Panc1 (cell line): Measurements from ENCODE around the gene ROBO2. TPM values are rescaled to one million over a fixed set of nuclear protein-coding genes. Genes with fewer than 3 reads are reported as not detected.

ENCODE experiments used
- ATAC-seq: fragments of 200-7000 bp; cut with Tn5 transposase; 2 replicates; pipeline ENCODE4 v1.9.1; 2020; ENCODE audit warnings: mild to moderate bottlenecking, moderate library complexity
- BruUV-seq: library from RNA; stranded (reverse); fragments of 400-500 nt; replicated peaks from 2 replicates; lab custom pipeline; 2021; lab: Mats Ljungman, UMichigan
- CTCF ChIA-PET: fragments of 300-600 bp; sonication (Branson Sonifier 250); formaldehyde crosslinking; loops from one replicate; lab custom pipeline; 2022; ENCODE audit warnings: antibody characterized with exemption; lab: Charles Lee
- POLR2A ChIA-PET: fragments of 300-600 bp; sonication (Branson Sonifier 250); formaldehyde crosslinking; loops from one replicate; lab custom pipeline; 2022; ENCODE audit warnings: antibody characterized with exemption; lab: Charles Lee
- DNase-seq: peaks from one replicate; pipeline ENCODE4 v3.0.0-alpha.2; 2010; ENCODE audit warnings: low read depth, low spot score
- H3K27ac ChIP-seq: 2 replicates; pipeline ENCODE4 v1.5.1; 2011; ENCODE audit warnings: mild to moderate bottlenecking, low read length, inconsistent platforms
- H3K27me3 ChIP-seq: fragments of 200-500 bp; sonication (Bioruptor generic); 2 replicates; pipeline ENCODE4 v1.6.0; 2014; ENCODE audit warnings: low read length, inconsistent platforms; ENCODE audit not compliant: control insufficient read depth, insufficient read depth
- H3K36me3 ChIP-seq: fragments of 200-500 bp; sonication (Bioruptor generic); 2 replicates; pipeline ENCODE4 v1.5.1; 2014; ENCODE audit warnings: inconsistent platforms, mild to moderate bottlenecking, low read length, moderate library complexity; ENCODE audit not compliant: control insufficient read depth, insufficient read depth
- H3K4me1 ChIP-seq: 2 replicates; pipeline ENCODE4 v1.5.1; 2011; ENCODE audit warnings: inconsistent platforms, mild to moderate bottlenecking, low read length, moderate library complexity; ENCODE audit not compliant: control insufficient read depth, insufficient read depth
- H3K4me3 ChIP-seq, 2 experiments: 2 replicates each; pipeline ENCODE4 v1.5.1; 2011 to 2012; ENCODE audit warnings: low read depth in 2 of 2, low read length in 2 of 2, mild to moderate bottlenecking in 2 of 2, inconsistent platforms in 1 of 2, moderate library complexity in 1 of 2
- H3K9me3 ChIP-seq: fragments of 200-500 bp; sonication (Bioruptor generic); 2 replicates; pipeline ENCODE4 v1.5.1; 2014; ENCODE audit warnings: low read depth, mild to moderate bottlenecking, inconsistent platforms, low read length, moderate library complexity; ENCODE audit not compliant: control insufficient read depth, insufficient read depth
- POLR2AphosphoS5 ChIP-seq: IDR thresholded peaks from 2 replicates; pipeline ENCODE4 v1.6.1; 2012; ENCODE audit warnings: mild to moderate bottlenecking, low read depth, low read length, moderate library complexity
- REST ChIP-seq, 2 experiments: IDR thresholded peaks; 2 replicates each; pipeline ENCODE4 v1.6.1; 2011 to 2012; ENCODE audit warnings: low read depth in 2 of 2, control low read depth in 1 of 2, low read length in 1 of 2, mild to moderate bottlenecking in 1 of 2, moderate library complexity in 1 of 2; ENCODE audit not compliant: insufficient read depth in 1 of 2
- SIN3A ChIP-seq: IDR thresholded peaks from 2 replicates; pipeline ENCODE4 v1.6.1; 2012; ENCODE audit warnings: low read depth, mild to moderate bottlenecking, low read length, moderate library complexity, borderline replicate concordance; ENCODE audit not compliant: insufficient read depth
- TCF7L2 ChIP-seq: IDR thresholded peaks from 2 replicates; pipeline ENCODE4 v1.6.1; 2011; ENCODE audit warnings: mild to moderate bottlenecking, low read depth, low read length, inconsistent platforms
- in situ Hi-C: cut with HindIII; loops from 2 replicates; pipeline ENCODE4 v1.10.0; 2016; ENCODE audit warnings: low sequenced_read_pairs, low pct_unique_long_range_greater_than_20kb
- intact Hi-C: fragments of 100-400 bp; cut with micrococcal nuclease; formaldehyde crosslinking; loops from one replicate; pipeline ENCODE4 v1.10.0; 2022; ENCODE audit not compliant: unreplicated experiment
- total RNA-seq: library from RNA; stranded (reverse); gene quantifications from one replicate; pipeline ENCODE4 v1.2.1, GENCODE V29; 2021; ENCODE audit not compliant: unreplicated experiment
- TF ChIP-seq, protein P1 (sequence below): fragments of 450-650 bp; IDR thresholded peaks from 2 replicates; pipeline ENCODE4 v1.5.1; 2017; ENCODE audit warnings: mild to moderate bottlenecking

ROBO2 gene
- total RNA-seq, 1 experiment from 2014 or later = 1.3 TPM

GRCh38 chr3:77147836-77148578 lies 108.1 kb downstream of the ROBO2 start:
- Histone ChIP-seq H3K27me3 (no peaks in the 10 kb centered on the region), H3K9me3 (no peaks in the 10 kb centered on the region), H3K4me3 (no peak overlapping the region), H3K27ac (no peak overlapping the region), H3K4me1 (no peaks in the 10 kb centered on the region), H3K36me3 (no peaks in the 10 kb centered on the region)
- BruUV-seq = no TSS peak
- TF ChIP-seq TCF7L2 (no peak), SIN3A (no peak), POLR2AphosphoS5 (no peak), REST (IDR thresholded peaks at IDR 0.05; ENCODE audit: insufficient read depth in 1 of 2, low read depth in 2 of 2, low read length in 1 of 2) (no peak)
- TF ChIP-seq, protein P1, sequence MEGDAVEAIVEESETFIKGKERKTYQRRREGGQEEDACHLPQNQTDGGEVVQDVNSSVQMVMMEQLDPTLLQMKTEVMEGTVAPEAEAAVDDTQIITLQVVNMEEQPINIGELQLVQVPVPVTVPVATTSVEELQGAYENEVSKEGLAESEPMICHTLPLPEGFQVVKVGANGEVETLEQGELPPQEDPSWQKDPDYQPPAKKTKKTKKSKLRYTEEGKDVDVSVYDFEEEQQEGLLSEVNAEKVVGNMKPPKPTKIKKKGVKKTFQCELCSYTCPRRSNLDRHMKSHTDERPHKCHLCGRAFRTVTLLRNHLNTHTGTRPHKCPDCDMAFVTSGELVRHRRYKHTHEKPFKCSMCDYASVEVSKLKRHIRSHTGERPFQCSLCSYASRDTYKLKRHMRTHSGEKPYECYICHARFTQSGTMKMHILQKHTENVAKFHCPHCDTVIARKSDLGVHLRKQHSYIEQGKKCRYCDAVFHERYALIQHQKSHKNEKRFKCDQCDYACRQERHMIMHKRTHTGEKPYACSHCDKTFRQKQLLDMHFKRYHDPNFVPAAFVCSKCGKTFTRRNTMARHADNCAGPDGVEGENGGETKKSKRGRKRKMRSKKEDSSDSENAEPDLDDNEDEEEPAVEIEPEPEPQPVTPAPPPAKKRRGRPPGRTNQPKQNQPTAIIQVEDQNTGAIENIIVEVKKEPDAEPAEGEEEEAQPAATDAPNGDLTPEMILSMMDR = no peak
- ChIA-PET CTCF (no interaction called here), POLR2A (no interaction called here)
- ATAC-seq (no peak), DNase-seq (no peak)
- intact Hi-C loops (no loop called here), in situ Hi-C loops (no loop called here)

DNA sequence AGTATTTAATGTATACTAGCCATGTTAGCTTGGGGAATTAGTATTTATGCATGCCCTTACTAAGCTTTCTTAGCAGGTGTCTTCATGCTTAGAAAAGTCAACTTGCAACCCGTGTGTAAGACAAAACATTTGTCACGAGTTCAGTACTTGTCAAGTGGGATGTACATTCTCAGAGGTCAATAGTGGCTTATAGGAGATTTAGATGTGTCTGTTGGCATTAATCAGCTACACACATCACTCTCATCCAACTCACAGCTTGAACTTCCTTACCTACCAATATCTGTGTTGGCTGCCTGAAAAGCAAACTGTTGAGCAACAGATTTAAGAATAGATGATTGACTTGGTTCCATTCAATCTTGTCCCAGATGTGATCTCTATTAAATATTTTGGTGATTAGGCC lies 109.5 kb downstream of the ROBO2 start:
- H3K9me3 ChIP-seq = no peaks in the 10 kb centered on the region
- ATAC-seq = no peak
- DNase-seq = no peak
- no peak for TF ChIP-seq SIN3A
- TF ChIP-seq, protein P1 = no peak
- no peak for TF ChIP-seq REST (IDR thresholded peaks at IDR 0.05; ENCODE audit: insufficient read depth in 1 of 2, low read depth in 2 of 2, low read length in 1 of 2)
- TF ChIP-seq POLR2AphosphoS5 = no peak
- TF ChIP-seq TCF7L2 = no peak
- CTCF ChIA-PET = interaction anchor here (0.7 kb wide), 1 partner anchor 513 kb away, joined by 3 read pairs; no protein-coding TSS in a partner anchor
- no peak overlapping the region for H3K4me3 ChIP-seq
- POLR2A ChIA-PET = no interaction called here
- H3K27ac ChIP-seq = no peak overlapping the region
- no peaks in the 10 kb centered on the region for H3K27me3 ChIP-seq
- no peaks in the 10 kb centered on the region for H3K36me3 ChIP-seq
- in situ Hi-C loops = no loop called here
- intact Hi-C loops = no loop called here
- no peaks in the 10 kb centered on the region for H3K4me1 ChIP-seq
- BruUV-seq = no TSS peak
